MM.1S (cell line): ENCODE results near the gene PIGR.

ENCODE experiments used
- DNase-seq: peaks from one replicate; pipeline ENCODE4 v3.0.0-alpha.2; 2015
- H2AFZ ChIP-seq: fragments of 300-600 bp; sonication (generic); 2 replicates; pipeline ENCODE4 v1.6.0; 2016; ENCODE audit warnings: antibody characterized with exemption, low read length
- H3F3A ChIP-seq: fragments of 300-600 bp; sonication (generic); 2 replicates; pipeline ENCODE4 v1.6.1; 2016; ENCODE audit warnings: mild to moderate bottlenecking, antibody characterized with exemption, low read length, moderate library complexity, mixed read lengths; ENCODE audit not compliant: insufficient read depth
- H3K27ac ChIP-seq: fragments of 300-600 bp; sonication (generic); 2 replicates; pipeline ENCODE4 v1.5.1; 2016; ENCODE audit warnings: mild to moderate bottlenecking, low read length
- H3K27me3 ChIP-seq: fragments of 300-600 bp; sonication (generic); replicated peaks from 2 replicates; pipeline ENCODE4 v1.6.0; 2016; ENCODE audit warnings: low read length; ENCODE audit not compliant: insufficient read depth
- H3K36me3 ChIP-seq: fragments of 300-600 bp; sonication (generic); replicated peaks from 2 replicates; pipeline ENCODE4 v1.6.1; 2016; ENCODE audit warnings: mild to moderate bottlenecking, low read length, mixed read lengths; ENCODE audit not compliant: insufficient read depth
- H3K4me1 ChIP-seq: fragments of 300-600 bp; sonication (generic); 2 replicates; pipeline ENCODE4 v1.6.1; 2016; ENCODE audit warnings: low read length, mixed read lengths
- H3K4me2 ChIP-seq: fragments of 300-600 bp; sonication (generic); 2 replicates; pipeline ENCODE4 v1.6.0; 2016; ENCODE audit warnings: low read depth, low read length
- H3K4me3 ChIP-seq: fragments of 300-600 bp; sonication (generic); 2 replicates; pipeline ENCODE4 v1.5.1; 2016; ENCODE audit warnings: low read length, mixed read lengths
- H3K79me2 ChIP-seq: fragments of 300-600 bp; sonication (generic); 2 replicates; pipeline ENCODE4 v1.6.1; 2016; ENCODE audit warnings: mixed run types, low read length, mixed read lengths
- H3K9ac ChIP-seq: fragments of 300-600 bp; sonication (generic); 2 replicates; pipeline ENCODE4 v1.6.1; 2016; ENCODE audit warnings: low read length, mixed read lengths
- H3K9me2 ChIP-seq: fragments of 300-600 bp; sonication (generic); replicated peaks from 2 replicates; pipeline ENCODE4 v1.6.1; 2016; ENCODE audit warnings: mild to moderate bottlenecking, low read length, mixed read lengths; ENCODE audit not compliant: insufficient read depth
- H3K9me3 ChIP-seq: fragments of 300-600 bp; sonication (generic); replicated peaks from 2 replicates; pipeline ENCODE4 v1.6.1; 2016; ENCODE audit warnings: mild to moderate bottlenecking, low read length, mixed read lengths; ENCODE audit not compliant: insufficient read depth
- H4K20me1 ChIP-seq: fragments of 300-600 bp; sonication (generic); 2 replicates; pipeline ENCODE4 v1.6.1; 2016; ENCODE audit warnings: mild to moderate bottlenecking, low read length, moderate library complexity, mixed read lengths; ENCODE audit not compliant: insufficient read depth
- CTCF ChIP-seq: fragments of 300-600 bp; sonication (generic); IDR thresholded peaks from 2 replicates; pipeline ENCODE4 v1.5.1; 2016; ENCODE audit warnings: antibody characterized with exemption, low read length, mixed read lengths
- EZH2 ChIP-seq: fragments of 300-600 bp; sonication (generic); optimal IDR thresholded peaks from 2 replicates; pipeline ENCODE3; 2017; ENCODE audit warnings: low read depth, mild to moderate bottlenecking, antibody characterized with exemption, low read length, mixed read lengths
- EZH2phosphoT487 ChIP-seq: fragments of 300-600 bp; sonication (generic); IDR thresholded peaks from 2 replicates; pipeline ENCODE4 v1.6.1; 2018; ENCODE audit warnings: antibody characterized with exemption, low read length

The PIGR gene

GRCh38 chr1:206890125-206891060, 55.9 kb downstream of the PIGR start:
- H3K9ac ChIP-seq, result no peak overlapping the region
- no peak for DNase-seq
- H3K27ac ChIP-seq, result no peak overlapping the region
- no peak overlapping the region for H2AFZ ChIP-seq
- no peaks in the 10 kb centered on the region for H3K79me2 ChIP-seq
- TF ChIP-seq CTCF (no peak), EZH2phosphoT487 (no peak)
- no peaks in the 10 kb centered on the region for H3K36me3 ChIP-seq
- H3K9me2 ChIP-seq, result no peaks in the 10 kb centered on the region
- no peaks in the 10 kb centered on the region for H3K9me3 ChIP-seq
- H3K4me1 ChIP-seq, result peaks cover 13% of the 10 kb centered on the region; the same call in 1 of the 2 replicates
- peaks cover 5% of the 10 kb centered on the region; the same call in 1 of the 2 replicates for H3F3A ChIP-seq
- H4K20me1 ChIP-seq, result no peaks in the 10 kb centered on the region
- H3K27me3 ChIP-seq, result peaks cover 4% of the 10 kb centered on the region; the same call in 1 of the 2 replicates
- no peak overlapping the region for H3K4me3 ChIP-seq
- H3K4me2 ChIP-seq, result no peak overlapping the region

- Histone ChIP-seq H3K4me3 (no peak overlapping the region), H3K27ac (no peak overlapping the region), H3K9me3 (no peaks in the 10 kb centered on the region), H3K79me2 (no peaks in the 10 kb centered on the region), H3K9me2 (no peaks in the 10 kb centered on the region), H2AFZ (no peak overlapping the region), H3K4me2 (no peak overlapping the region), H3K9ac (no peak overlapping the region), H3K27me3 (peaks cover 4% of the 10 kb centered on the region; the same call in 1 of the 2 replicates), H3F3A (peaks cover 5% of the 10 kb centered on the region; the same call in 1 of the 2 replicates), H3K4me1 (peaks cover 13% of the 10 kb centered on the region; the same call in 1 of the 2 replicates), H4K20me1 (no peaks in the 10 kb centered on the region), H3K36me3 (no peaks in the 10 kb centered on the region)
- DNase-seq, result no peak
- no peak for TF ChIP-seq CTCF
- no peak for TF ChIP-seq EZH2phosphoT487
- TF ChIP-seq EZH2, result no peak
Measured at GRCh38 chr1:206887701-206888100, 58.6 kb downstream of the PIGR start.

GRCh38 chr1:206886831-206887230, 59.4 kb downstream of the PIGR start:
- peaks cover 13% of the 10 kb centered on the region; the same call in 1 of the 2 replicates for H3K4me1 ChIP-seq
- peaks cover 5% of the 10 kb centered on the region; the same call in 1 of the 2 replicates for H3F3A ChIP-seq
- H3K4me2 ChIP-seq, result no peak overlapping the region
- no peaks in the 10 kb centered on the region for H4K20me1 ChIP-seq
- no peak overlapping the region for H3K4me3 ChIP-seq
- TF ChIP-seq CTCF (no peak), EZH2 (no peak), EZH2phosphoT487 (no peak)
- H3K27ac ChIP-seq, result no peak overlapping the region
- H3K9me2 ChIP-seq, result no peaks in the 10 kb centered on the region
- no peak overlapping the region for H2AFZ ChIP-seq
- no peaks in the 10 kb centered on the region for H3K9me3 ChIP-seq
- no peak overlapping the region for H3K9ac ChIP-seq
- no peak for DNase-seq
- no peaks in the 10 kb centered on the region for H3K79me2 ChIP-seq
- no peaks in the 10 kb centered on the region for H3K36me3 ChIP-seq
- H3K27me3 ChIP-seq, result peaks cover 4% of the 10 kb centered on the region; the same call in 1 of the 2 replicates
